GM23248 (cell line): ENCODE measurements around the gene ATG12. TPM values are rescaled to one million over a fixed set of nuclear protein-coding genes. Genes with fewer than 3 reads are reported as not detected.

Experiments
- DNase-seq: peaks from one replicate; pipeline ENCODE4 v3.0.0-alpha.2; 2015
- H2AFZ ChIP-seq: fragments of 200-600 bp; sonication (generic); 2 replicates; pipeline ENCODE4 v1.6.1; 2016; ENCODE audit warnings: antibody characterized with exemption
- H3F3A ChIP-seq: fragments of 200-600 bp; sonication (generic); 2 replicates; pipeline ENCODE4 v1.6.1; 2016; ENCODE audit warnings: mild to moderate bottlenecking, antibody characterized with exemption, mixed run types; ENCODE audit not compliant: insufficient read depth
- H3K27ac ChIP-seq: fragments of 200-600 bp; sonication (generic); 2 replicates; pipeline ENCODE4 v1.5.1; 2016; ENCODE audit warnings: mild to moderate bottlenecking
- H3K27me3 ChIP-seq: fragments of 200-600 bp; sonication (generic); replicated peaks from 2 replicates; pipeline ENCODE4 v1.6.1; 2016; ENCODE audit warnings: mild to moderate bottlenecking; ENCODE audit not compliant: insufficient read depth
- H3K36me3 ChIP-seq: fragments of 200-600 bp; sonication (generic); 2 replicates; pipeline ENCODE4 v1.6.1; 2016; ENCODE audit warnings: low read depth, mild to moderate bottlenecking
- H3K4me1 ChIP-seq: fragments of 200-600 bp; sonication (generic); 2 replicates; pipeline ENCODE4 v1.6.1; 2016; ENCODE audit warnings: mild to moderate bottlenecking; ENCODE audit not compliant: insufficient read depth
- H3K4me2 ChIP-seq: fragments of 200-600 bp; sonication (generic); one replicate; pipeline ENCODE4 v1.6.1; 2016; ENCODE audit warnings: mild to moderate bottlenecking; ENCODE audit not compliant: unreplicated experiment
- H3K4me3 ChIP-seq: fragments of 200-600 bp; sonication (generic); 2 replicates; pipeline ENCODE4 v1.5.1; 2016; ENCODE audit warnings: mild to moderate bottlenecking
- H3K79me2 ChIP-seq: fragments of 200-600 bp; sonication (generic); 2 replicates; pipeline ENCODE4 v1.6.1; 2016; ENCODE audit warnings: mild to moderate bottlenecking; ENCODE audit not compliant: insufficient read depth
- H3K9ac ChIP-seq: fragments of 200-600 bp; sonication (generic); 2 replicates; pipeline ENCODE4 v1.6.1; 2016; ENCODE audit warnings: mild to moderate bottlenecking
- H3K9me2 ChIP-seq: fragments of 200-600 bp; sonication (generic); 2 replicates; pipeline ENCODE4 v1.6.1; 2016; ENCODE audit warnings: mixed run types, mild to moderate bottlenecking, moderate library complexity; ENCODE audit not compliant: insufficient read depth
- H3K9me3 ChIP-seq: fragments of 200-600 bp; sonication (generic); one replicate; pipeline ENCODE4 v1.6.1; 2017; ENCODE audit warnings: low read depth
- H4K20me1 ChIP-seq: fragments of 200-600 bp; sonication (generic); 2 replicates; pipeline ENCODE4 v1.6.0; 2016; ENCODE audit not compliant: insufficient read depth
- EZH2 ChIP-seq: fragments of 200-600 bp; sonication (generic); IDR thresholded peaks from 2 replicates; pipeline ENCODE4 v1.6.1; 2018; ENCODE audit warnings: antibody characterized with exemption, mild to moderate bottlenecking; ENCODE audit not compliant: insufficient read depth, poor library complexity, severe bottlenecking
- EZH2phosphoT487 ChIP-seq: fragments of 200-600 bp; sonication (generic); IDR thresholded peaks from 2 replicates; pipeline ENCODE4 v1.6.1; 2018; ENCODE audit warnings: antibody characterized with exemption, moderate library complexity, mild to moderate bottlenecking, low read depth; ENCODE audit not compliant: insufficient read depth
- WGBS, 2 experiments: methylation state at CpG; one replicate each; pipeline ENCODE4 v1.1.6; 2015 to 2017; ENCODE audit warnings: low lambda C conversion rate in 2 of 2, low coverage in 1 of 2; ENCODE audit errors: missing lambda C conversion rate in 2 of 2; 5-methylcytosine and 5-hydroxymethylcytosine counted together
- in situ Hi-C: fragments of 300-500 bp; cut with MboI; formaldehyde crosslinking; loops from 2 replicates; pipeline ENCODE4 v1.15.0; 2020
- polyA plus RNA-seq: library from polyadenylated mRNA; unstranded; fragments of >200 nt; fragmentation: Nextera tagmentation; extraction: Ambion mirVana; gene quantifications from 2 replicates; pipeline ENCODE4 v1.2.1, GENCODE V29; 2016
- total RNA-seq: library from RNA; depleted of rRNA; stranded (reverse); fragments of >200 nt; shearing (Covaris generic); gene quantifications from 2 replicates; pipeline ENCODE4 v1.2.3, GENCODE V29; 2014

Gene ATG12
- total and polyA plus RNA-seq, 2 experiments from 2014 or later = 57.2 to 126 TPM

DNA sequence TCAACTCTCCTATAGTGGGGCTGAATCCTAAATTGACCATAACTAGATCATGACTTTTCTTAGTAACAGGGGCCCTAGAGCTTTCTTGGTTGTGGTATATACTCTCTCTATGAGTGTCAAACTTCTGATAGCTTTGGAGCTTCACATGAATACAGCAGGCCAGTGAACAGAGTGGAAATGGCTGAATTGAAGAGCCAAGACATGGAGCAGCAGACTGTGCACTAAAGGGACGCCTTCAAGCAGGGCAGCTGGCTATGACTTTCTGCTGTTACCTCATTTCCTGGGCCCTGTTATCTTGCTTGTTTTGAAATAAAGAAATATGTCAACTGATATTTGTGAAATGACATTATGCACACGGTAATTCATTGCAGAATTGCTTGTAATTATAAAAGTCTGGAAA is 41.3 kb downstream of the ATG12 start:
- Histone ChIP-seq H3K4me3 (no peak overlapping the region), H3K4me2 (no peak overlapping the region), H3K9me3 (no peaks in the 10 kb centered on the region), H3K79me2 (no peaks in the 10 kb centered on the region), H3K9me2 (no peaks in the 10 kb centered on the region), H3K27ac (no peak overlapping the region), H3K9ac (no peak overlapping the region), H2AFZ (no peak overlapping the region), H3K27me3 (no peaks in the 10 kb centered on the region), H3K4me1 (no peaks in the 10 kb centered on the region), H3K36me3 (no peaks in the 10 kb centered on the region), H3F3A (no peaks in the 10 kb centered on the region), H4K20me1 (no peaks in the 10 kb centered on the region)
- in situ Hi-C loops = no loop called here
- TF ChIP-seq EZH2phosphoT487 = no peak
- TF ChIP-seq EZH2 = no peak
- WGBS, 2 experiments = 66 to 78% methylated on average over 2 of the region's 2 CpGs
- no peak for DNase-seq

DNA sequence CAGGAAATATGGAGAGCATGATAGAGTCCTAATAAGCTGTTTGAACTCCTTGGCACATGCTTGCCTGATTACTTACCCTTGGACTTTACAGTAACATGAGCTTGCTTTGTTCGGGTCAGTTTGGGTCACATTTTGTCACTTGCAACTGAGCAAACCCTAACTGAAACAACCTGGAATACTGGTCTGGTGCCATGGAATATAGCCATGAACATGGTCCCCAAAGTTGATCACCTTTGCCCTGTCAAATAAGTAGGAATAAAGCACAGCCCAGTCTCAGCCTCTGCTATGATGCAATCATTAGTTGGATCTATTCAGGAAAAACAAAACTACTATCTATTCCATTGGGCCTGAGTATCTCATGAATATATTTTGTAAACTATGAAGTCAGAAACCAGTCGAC is 43.1 kb downstream of the ATG12 start:
- no peak for TF ChIP-seq EZH2phosphoT487
- no peak for TF ChIP-seq EZH2
- H3K36me3 ChIP-seq = no peaks in the 10 kb centered on the region
- no peaks in the 10 kb centered on the region for H3K79me2 ChIP-seq
- no peak overlapping the region for H2AFZ ChIP-seq
- no peak overlapping the region for H3K4me2 ChIP-seq
- no peak overlapping the region for H3K4me3 ChIP-seq
- H3K9me2 ChIP-seq = no peaks in the 10 kb centered on the region
- H3F3A ChIP-seq = no peaks in the 10 kb centered on the region
- in situ Hi-C loops = no loop called here
- H3K27me3 ChIP-seq = 0 out of 2 replicates have a peak, but pooled peaks cover under 1% of the 10 kb centered on the region
- 41 to 42% methylated on average over 2 of the region's 2 CpGs for WGBS, 2 experiments
- no peak for DNase-seq
- no peak overlapping the region for H3K27ac ChIP-seq
- no peaks in the 10 kb centered on the region for H3K9me3 ChIP-seq
- no peak overlapping the region for H3K9ac ChIP-seq
- H4K20me1 ChIP-seq = no peaks in the 10 kb centered on the region
- H3K4me1 ChIP-seq = no peaks in the 10 kb centered on the region

DNA sequence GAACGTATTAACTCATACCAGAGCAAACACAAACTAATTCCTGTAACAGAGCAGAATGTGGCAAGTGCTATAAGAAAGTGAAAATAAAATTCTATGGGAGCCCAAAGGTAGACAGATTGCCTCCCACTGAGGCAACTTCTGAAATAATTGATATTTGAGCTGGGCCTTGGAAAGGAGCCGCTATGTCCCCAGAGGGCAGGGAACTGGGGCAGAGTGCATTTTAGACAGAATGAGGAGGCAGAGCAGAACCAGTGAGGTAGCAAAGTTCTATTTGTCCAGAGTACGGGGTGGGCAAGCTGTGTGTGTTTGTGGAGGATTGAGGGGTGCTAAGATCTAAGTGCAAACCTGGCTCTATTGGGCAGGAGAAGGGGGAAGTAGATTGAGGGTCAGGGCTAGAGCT is 44.7 kb downstream of the ATG12 start:
- TF ChIP-seq EZH2phosphoT487 (no peak), EZH2 (no peak)
- 61 to 69% methylated on average over 3 of the region's 3 CpGs for WGBS, 2 experiments
- no peaks in the 10 kb centered on the region for H3F3A ChIP-seq
- H3K36me3 ChIP-seq = no peaks in the 10 kb centered on the region
- no peak for DNase-seq
- in situ Hi-C loops = no loop called here
- H2AFZ ChIP-seq = no peak overlapping the region
- H3K27me3 ChIP-seq = peaks cover 9% of the 10 kb centered on the region; the same call in 1 of the 2 replicates
- H3K4me3 ChIP-seq = no peak overlapping the region
- no peak overlapping the region for H3K4me2 ChIP-seq
- H3K9me2 ChIP-seq = no peaks in the 10 kb centered on the region
- no peaks in the 10 kb centered on the region for H3K4me1 ChIP-seq
- no peaks in the 10 kb centered on the region for H3K79me2 ChIP-seq
- no peak overlapping the region for H3K27ac ChIP-seq
- H4K20me1 ChIP-seq = no peaks in the 10 kb centered on the region
- no peak overlapping the region for H3K9ac ChIP-seq
- H3K9me3 ChIP-seq = no peaks in the 10 kb centered on the region

DNA sequence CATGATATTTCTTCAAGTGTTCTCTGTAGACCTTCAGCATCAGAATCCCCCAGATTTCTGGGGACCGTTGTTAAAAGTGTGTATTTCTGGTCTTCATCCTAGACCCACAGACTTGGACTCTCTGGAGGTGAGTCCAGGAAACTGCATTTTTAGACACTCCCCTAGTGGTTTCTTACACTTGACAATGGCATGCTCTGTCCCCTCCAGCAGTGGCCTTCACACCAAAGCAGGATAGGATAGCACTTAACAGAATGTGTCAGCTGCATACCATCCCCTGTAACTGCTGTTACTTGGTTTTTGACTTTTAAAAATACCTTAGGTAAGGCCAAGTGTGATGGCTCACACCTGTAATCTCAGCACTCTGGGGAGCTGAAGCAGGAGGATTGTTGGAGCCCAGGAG is 45.7 kb downstream of the ATG12 start:
- no peaks in the 10 kb centered on the region for H3K36me3 ChIP-seq
- no peaks in the 10 kb centered on the region for H3F3A ChIP-seq
- no peak overlapping the region for H3K4me2 ChIP-seq
- H3K27me3 ChIP-seq = peaks cover 9% of the 10 kb centered on the region; the same call in 1 of the 2 replicates
- no peak for TF ChIP-seq EZH2
- TF ChIP-seq EZH2phosphoT487 = no peak
- no peaks in the 10 kb centered on the region for H3K79me2 ChIP-seq
- no peak overlapping the region for H3K4me3 ChIP-seq
- no peak for DNase-seq
- no peaks in the 10 kb centered on the region for H3K9me3 ChIP-seq
- H3K9ac ChIP-seq = no peak overlapping the region
- 14 to 34% methylated on average over 1 of the region's 1 CpG for WGBS, 2 experiments
- H3K27ac ChIP-seq = no peak overlapping the region
- no peaks in the 10 kb centered on the region for H4K20me1 ChIP-seq
- H2AFZ ChIP-seq = no peak overlapping the region
- H3K9me2 ChIP-seq = no peaks in the 10 kb centered on the region
- in situ Hi-C loops = no loop called here
- H3K4me1 ChIP-seq = no peaks in the 10 kb centered on the region

DNA sequence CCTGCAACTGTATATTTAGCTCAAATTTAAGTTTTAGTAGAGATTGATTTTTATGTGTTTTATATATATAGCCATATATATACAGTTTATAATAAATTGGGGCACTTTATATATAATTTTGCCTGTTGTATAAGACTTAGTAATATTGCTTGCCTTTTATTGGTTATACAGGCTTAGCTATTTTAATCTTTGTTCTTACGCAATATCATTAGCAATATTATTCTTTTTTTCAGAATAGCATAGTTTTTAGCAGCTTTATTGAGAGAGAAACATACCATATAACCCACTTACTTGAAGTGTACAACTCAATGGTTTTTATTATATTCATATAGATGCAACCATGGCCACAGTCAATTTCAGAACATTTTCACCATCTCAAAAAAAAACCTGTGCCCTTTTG is 52.9 kb downstream of the ATG12 start:
- WGBS, 2 experiments = 79 to 84% methylated on average over 1 of the region's 1 CpG
- Histone ChIP-seq H3K4me1 (no peaks in the 10 kb centered on the region), H3K27me3 (peaks cover 14% of the 10 kb centered on the region), H3K9me3 (no peaks in the 10 kb centered on the region), H3F3A (no peaks in the 10 kb centered on the region), H3K4me2 (no peak overlapping the region), H2AFZ (no peak overlapping the region), H3K9me2 (no peaks in the 10 kb centered on the region), H3K9ac (no peak overlapping the region), H3K27ac (no peak overlapping the region), H3K4me3 (no peak overlapping the region), H4K20me1 (no peaks in the 10 kb centered on the region), H3K79me2 (no peaks in the 10 kb centered on the region), H3K36me3 (no peaks in the 10 kb centered on the region)
- no peak for DNase-seq
- TF ChIP-seq EZH2phosphoT487 (no peak), EZH2 (no peak)
- in situ Hi-C loops = no loop called here
